GM12801 (cell line): ENCODE data around the gene WBP1L.

Experiments
- TF ChIP-seq, protein P1 (sequence below): IDR thresholded peaks from one replicate; pipeline ENCODE4 v1.5.1; 2011; ENCODE audit warnings: control low read depth; ENCODE audit not compliant: insufficient read length; ENCODE audit errors: extremely low read depth

WBP1L gene

DNA sequence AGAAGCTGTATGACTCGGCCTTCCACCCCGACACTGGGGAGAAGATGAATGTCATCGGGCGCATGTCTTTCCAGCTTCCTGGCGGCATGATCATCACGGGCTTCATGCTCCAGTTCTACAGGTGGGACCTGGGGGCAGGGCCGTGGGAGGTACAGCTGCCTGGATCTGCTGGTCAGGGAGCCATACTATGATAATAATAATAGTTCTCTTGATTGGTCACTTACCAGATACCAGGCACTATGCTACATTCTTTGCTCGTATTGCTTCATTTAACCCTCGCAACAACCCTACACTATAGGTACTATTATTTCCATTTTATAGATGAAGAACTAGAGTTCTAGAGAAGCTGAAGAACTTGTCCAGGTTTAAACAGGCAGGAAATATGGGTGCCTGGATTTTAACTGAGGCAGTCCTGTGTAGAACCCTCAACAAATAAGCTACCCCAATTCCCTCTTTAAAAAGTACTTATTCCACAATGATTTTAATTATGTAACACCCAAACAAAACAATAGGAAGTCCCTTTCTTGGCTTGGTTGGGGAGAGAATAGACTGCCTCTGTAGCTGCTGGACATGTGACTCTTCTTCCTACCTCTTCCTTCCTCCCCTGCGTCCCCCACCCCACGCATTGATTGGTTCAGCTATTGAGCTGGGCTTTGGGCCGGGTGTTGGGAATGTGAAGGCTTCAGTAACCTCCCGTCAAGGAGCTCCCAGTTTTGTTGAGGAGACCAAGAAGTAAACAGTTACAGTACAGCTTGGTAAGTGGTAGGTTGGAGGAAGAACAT, 16.5 kb upstream of the WBP1L start:
- TF ChIP-seq, protein P1, sequence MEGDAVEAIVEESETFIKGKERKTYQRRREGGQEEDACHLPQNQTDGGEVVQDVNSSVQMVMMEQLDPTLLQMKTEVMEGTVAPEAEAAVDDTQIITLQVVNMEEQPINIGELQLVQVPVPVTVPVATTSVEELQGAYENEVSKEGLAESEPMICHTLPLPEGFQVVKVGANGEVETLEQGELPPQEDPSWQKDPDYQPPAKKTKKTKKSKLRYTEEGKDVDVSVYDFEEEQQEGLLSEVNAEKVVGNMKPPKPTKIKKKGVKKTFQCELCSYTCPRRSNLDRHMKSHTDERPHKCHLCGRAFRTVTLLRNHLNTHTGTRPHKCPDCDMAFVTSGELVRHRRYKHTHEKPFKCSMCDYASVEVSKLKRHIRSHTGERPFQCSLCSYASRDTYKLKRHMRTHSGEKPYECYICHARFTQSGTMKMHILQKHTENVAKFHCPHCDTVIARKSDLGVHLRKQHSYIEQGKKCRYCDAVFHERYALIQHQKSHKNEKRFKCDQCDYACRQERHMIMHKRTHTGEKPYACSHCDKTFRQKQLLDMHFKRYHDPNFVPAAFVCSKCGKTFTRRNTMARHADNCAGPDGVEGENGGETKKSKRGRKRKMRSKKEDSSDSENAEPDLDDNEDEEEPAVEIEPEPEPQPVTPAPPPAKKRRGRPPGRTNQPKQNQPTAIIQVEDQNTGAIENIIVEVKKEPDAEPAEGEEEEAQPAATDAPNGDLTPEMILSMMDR = no peak

DNA sequence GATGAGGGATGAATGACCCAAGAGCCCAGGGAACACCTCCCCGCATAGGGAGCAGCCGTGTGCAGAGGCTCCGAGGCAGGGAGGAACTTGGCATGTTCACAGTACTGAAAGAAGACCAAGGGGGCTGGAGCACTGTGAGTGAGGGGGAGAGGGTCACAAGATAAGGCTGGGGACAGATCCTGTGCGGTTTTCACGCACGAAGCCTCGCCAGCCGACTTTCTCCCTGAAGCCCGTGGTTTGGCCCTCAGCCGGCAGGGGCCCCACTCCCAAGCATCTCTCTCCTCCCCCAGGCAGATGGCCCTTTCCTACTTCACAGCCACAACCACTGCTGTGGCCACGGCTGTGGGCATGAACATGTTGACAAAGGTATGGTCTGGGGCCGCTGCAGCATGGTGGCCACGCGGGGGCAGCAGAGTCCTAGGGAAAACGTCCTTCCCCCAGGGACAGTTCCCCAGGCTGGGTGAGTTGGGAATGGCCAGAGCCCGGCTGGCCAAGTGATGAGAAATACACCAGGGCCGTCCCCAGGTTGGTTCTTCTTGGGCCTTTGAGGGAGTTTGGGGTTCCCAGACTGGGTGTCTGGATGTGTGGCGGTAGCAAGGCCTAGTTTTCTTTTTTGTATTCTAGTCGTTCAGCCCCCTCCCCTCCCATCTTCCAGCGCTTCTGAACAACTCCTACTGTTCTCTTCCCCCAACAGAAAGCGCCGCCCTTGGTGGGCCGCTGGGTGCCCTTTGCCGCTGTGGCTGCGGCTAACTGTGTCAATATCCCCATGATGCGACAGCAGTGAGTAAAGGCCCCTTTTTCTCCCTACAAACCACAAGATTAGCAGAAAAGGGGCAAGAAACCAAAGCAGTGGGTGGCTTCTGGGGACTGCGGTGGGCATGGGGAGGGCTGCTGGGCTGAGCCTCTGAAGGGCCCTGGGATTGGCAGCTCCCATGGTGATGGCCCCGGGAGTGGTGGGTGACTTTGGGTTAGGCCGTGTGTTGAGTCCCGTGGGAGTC, 14.4 kb upstream of the WBP1L start:
- TF ChIP-seq, protein P1 = no peak

DNA sequence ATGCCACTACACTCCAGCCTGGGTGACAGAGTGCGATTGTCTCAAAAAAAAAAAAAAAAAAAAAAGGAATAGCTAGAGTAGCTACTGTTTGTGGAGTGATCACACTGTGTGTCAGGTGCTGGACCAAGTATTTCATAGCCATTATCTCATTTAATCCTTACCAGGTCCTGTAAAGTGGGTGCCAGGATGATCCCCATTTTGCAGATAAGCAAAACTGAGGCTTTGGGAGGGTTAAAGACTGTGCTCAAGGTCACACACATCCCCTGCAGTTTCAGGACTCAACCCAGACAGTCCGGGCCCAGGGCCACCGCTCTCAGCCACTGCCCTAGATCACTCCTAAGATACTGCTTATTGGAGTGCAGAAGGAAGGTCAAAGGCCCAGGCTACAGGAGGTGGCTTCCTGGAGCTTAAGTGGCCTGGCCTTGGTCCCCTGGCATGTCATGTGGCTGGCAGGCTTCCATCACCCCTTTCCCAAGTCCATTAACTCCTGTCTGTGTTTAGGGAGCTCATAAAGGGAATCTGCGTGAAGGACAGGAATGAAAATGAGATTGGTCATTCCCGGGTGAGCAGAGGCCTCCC, 12.4 kb upstream of the WBP1L start:
- TF ChIP-seq, protein P1 = no peak

DNA sequence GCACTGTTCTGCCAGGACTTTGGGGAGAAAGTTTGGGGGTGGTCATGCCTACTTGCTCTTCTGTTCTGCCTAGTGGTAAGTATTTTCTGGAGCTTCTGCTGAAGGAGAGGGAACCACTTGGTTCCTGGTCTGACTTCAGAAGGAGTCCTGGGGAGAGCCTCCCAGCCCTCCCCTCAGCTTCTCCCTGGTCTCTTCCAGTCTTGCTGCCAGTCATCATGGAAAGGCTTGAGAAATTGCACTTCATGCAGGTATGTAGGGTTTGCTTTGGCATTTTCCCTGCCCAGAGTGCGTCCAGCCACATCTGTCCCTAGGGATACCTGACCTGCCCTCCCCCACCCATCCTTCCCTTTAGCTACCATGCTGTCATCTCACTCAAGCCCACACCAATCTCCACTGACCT, 11.1 kb upstream of the WBP1L start:
- TF ChIP-seq, protein P1 = no peak

DNA sequence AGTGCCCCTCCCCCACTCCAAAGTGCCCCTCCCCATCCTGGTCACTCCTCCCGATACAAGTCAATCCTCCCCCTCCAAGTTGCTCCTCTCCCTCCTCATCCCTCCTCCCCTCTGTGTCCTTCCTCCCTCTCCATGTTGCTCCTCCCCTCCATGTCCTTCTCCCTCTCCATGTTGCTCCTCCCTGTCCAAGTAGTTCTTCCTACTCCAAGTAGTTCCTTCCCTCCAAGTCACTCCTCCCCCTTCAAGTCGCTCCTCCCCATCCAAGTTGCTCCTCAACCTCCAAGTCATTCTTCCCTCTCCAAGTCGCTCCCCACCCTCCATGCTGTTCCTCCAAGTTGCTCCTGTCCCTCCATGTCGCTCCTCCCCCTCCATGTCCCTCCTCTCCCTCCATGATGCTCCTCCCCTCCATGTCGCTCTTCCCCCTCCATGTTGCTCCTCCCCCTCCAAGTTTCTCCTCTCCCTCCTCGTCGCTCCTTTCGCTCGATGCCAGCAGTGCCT, 8.6 kb upstream of the WBP1L start:
- TF ChIP-seq, protein P1 = no peak

DNA sequence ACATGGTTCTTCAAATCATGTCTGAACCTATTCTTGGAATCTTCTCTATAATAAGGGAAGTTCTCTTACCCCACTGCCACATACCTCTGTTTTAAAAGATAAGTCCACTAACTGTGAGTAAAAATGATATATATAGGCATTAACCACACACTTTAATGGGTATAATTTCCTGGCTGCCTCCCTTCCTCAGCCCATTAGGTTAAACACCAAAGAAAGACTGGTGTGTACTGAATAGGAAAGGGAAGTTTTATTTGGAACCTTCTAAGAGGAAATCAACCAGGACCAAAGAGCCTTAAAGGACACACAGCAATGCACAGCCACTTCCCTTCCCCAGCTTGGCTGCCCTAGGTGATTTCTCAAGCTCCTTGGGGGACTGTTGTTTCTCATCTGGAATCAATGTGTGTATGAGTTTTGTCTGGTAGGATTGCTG, 5.0 kb upstream of the WBP1L start:
- TF ChIP-seq, protein P1 = no peak

DNA sequence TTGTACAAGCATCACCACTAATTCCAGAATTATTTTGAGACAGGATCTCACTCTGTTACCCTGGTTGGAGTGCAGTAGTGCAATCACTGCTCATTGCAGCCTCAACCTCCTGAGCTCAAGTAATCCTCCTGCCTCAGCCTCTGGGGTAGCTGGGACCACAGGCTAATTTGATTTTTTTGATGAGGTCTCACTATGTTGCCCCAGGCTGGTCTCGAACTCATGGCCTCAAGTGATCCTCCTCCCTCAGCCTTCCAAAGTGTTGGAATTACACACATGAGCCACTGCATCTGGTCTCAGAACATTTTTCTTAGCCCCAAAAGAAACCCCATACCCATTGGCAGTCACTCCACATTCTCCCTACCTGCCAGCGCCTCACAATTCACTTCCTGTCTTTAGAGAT, 3.5 kb upstream of the WBP1L start:
- TF ChIP-seq, protein P1 = no peak
